HG02885 (cell line): Measurements from ENCODE around the gene KCNK3.
"Not testable (repeated sequence)": the region's sequence is repeated elsewhere in the genome, so short reads cannot be mapped to it uniquely, and the experiment has no call there.

Source experiments
- ATAC-seq: cut with Tn5 transposase; IDR thresholded peaks from one replicate; pipeline ENCODE4 v1.9.1; 2021; ENCODE audit warnings: mild to moderate bottlenecking; ENCODE audit not compliant: unreplicated experiment, poor library complexity

Gene KCNK3

GRCh38 chr2:26660363-26660962 is 32.1 kb upstream of the KCNK3 start:
- no peak for ATAC-seq

- not testable (repeated sequence) for ATAC-seq
Measured at GRCh38 chr2:26665296-26665695, 27.2 kb upstream of the KCNK3 start.

- ATAC-seq: no peak
Measured at GRCh38 chr2:26666671-26667070, 25.9 kb upstream of the KCNK3 start.

- ATAC-seq: no peak
Measured at GRCh38 chr2:26668041-26668440, 24.5 kb upstream of the KCNK3 start.

- no peak for ATAC-seq
Measured at GRCh38 chr2:26668856-26669750, 23.4 kb upstream of the KCNK3 start.

- no peak for ATAC-seq
Measured at GRCh38 chr2:26670171-26670570, 22.4 kb upstream of the KCNK3 start.

GRCh38 chr2:26670931-26671460 is 21.5 kb upstream of the KCNK3 start:
- no peak for ATAC-seq

GRCh38 chr2:26671691-26672090 is 20.8 kb upstream of the KCNK3 start:
- ATAC-seq: no peak

GRCh38 chr2:26672112-26672817 is 20.3 kb upstream of the KCNK3 start:
- ATAC-seq: no peak

GRCh38 chr2:26672818-26673393 is 19.6 kb upstream of the KCNK3 start:
- no peak for ATAC-seq

- ATAC-seq: no peak
Measured at GRCh38 chr2:26674002-26674751, 18.3 kb upstream of the KCNK3 start.

- ATAC-seq: no peak
Measured at GRCh38 chr2:26674771-26675170, 17.8 kb upstream of the KCNK3 start.

GRCh38 chr2:26675651-26676255 is 16.8 kb upstream of the KCNK3 start:
- ATAC-seq: no peak

GRCh38 chr2:26678035-26678434 is 14.5 kb upstream of the KCNK3 start:
- ATAC-seq: no peak

- ATAC-seq: no peak
Measured at GRCh38 chr2:26679867-26680266, 12.7 kb upstream of the KCNK3 start.

- ATAC-seq: no peak
Measured at GRCh38 chr2:26681656-26682055, 10.9 kb upstream of the KCNK3 start.

- ATAC-seq: no peak
Measured at GRCh38 chr2:26682155-26682554, 10.4 kb upstream of the KCNK3 start.

GRCh38 chr2:26683583-26683982 is 8.9 kb upstream of the KCNK3 start:
- no peak for ATAC-seq

GRCh38 chr2:26685341-26685740 is 7.2 kb upstream of the KCNK3 start:
- no peak for ATAC-seq
